Motor neuron (in vitro differentiated cells): Measurements from ENCODE around the gene RASSF8. TPM values are rescaled to one million over a fixed set of nuclear protein-coding genes. Genes with fewer than 3 reads are reported as not detected.
A peak's percentile ranks its signal among the peaks of the same experiment; 100 is the strongest.

Experiments
- ATAC-seq, 8 experiments: fragments of 200-7000 bp; cut with Tn5 transposase; replicated peaks in 6 of 8; 2 replicates each; pipeline ENCODE4 v1.8.0; 2021; ENCODE audit warnings: mild to moderate bottlenecking in 8 of 8, moderate library complexity in 8 of 8
- H3K27ac ChIP-seq, 2 donors: fragments of 250-450 bp; sonication (Bioruptor Pico); 2 replicates each; pipeline ENCODE4 v1.9.0; 2021; ENCODE audit warnings: antibody characterized with exemption in 2 of 2, mild to moderate bottlenecking in 2 of 2, moderate library complexity in 1 of 2
- H3K4me1 ChIP-seq, 2 donors: fragments of 250-450 bp; sonication (Bioruptor Pico); replicated peaks in 1 of 2; 2 replicates each; pipeline ENCODE4 v1.6.1; 2021; ENCODE audit warnings: antibody characterized with exemption in 2 of 2, mild to moderate bottlenecking in 2 of 2, moderate library complexity in 1 of 2
- H3K4me3 ChIP-seq, 5 donors: fragments of 250-450 bp; sonication (Bioruptor Pico); 2 replicates each; pipeline ENCODE4 v1.9.0; 2021; ENCODE audit warnings: antibody characterized with exemption in 5 of 5, mild to moderate bottlenecking in 5 of 5, moderate library complexity in 4 of 5
- WGBS, 10 experiments: fragments of 450-650 bp; shearing (Covaris generic); methylation state at CpG; one replicate each; pipeline ENCODE4 v1.0.0; 2022; 5-methylcytosine and 5-hydroxymethylcytosine counted together
- in situ Hi-C, 9 experiments: fragments of 400-800 bp; cut with MboI; loops; one replicate each; pipeline ENCODE4 v1.15.0; 2021; ENCODE audit warnings: low sequenced_read_pairs in 9 of 9, low pct_unique_long_range_greater_than_20kb in 2 of 9; ENCODE audit not compliant: unreplicated experiment in 9 of 9
- total RNA-seq, 8 experiments: library from RNA; unstranded; fragments of 300-600 nt; gene quantifications; 2 replicates each; pipeline versions ENCODE4 v1.2.3 to v1.2.4, GENCODE V29; 2022

RASSF8 gene
- total RNA-seq, 8 experiments from 2014 or later: 17.3 to 91.7 (median 37.2) TPM

GRCh38 chr12:26062006-26062405 is 103.5 kb downstream of the RASSF8 start:
- no peak for ATAC-seq
- no peaks in the 10 kb centered on the region for H3K4me1 ChIP-seq
- in situ Hi-C loops: no loop called here
- no peak overlapping the region for H3K27ac ChIP-seq
- no peak overlapping the region for H3K4me3 ChIP-seq
- WGBS, 10 experiments: 80 to 100% (median 96%) methylated on average over 1 to 3 of the region's 3 CpGs; no CpG with 5 or more reads in 1 of the 10 experiments

- WGBS, 10 experiments: 0 to 92% (median 60%) methylated on average over 1 to 4 of the region's 4 CpGs; no CpG with 5 or more reads in 1 of the 10 experiments
- Histone ChIP-seq H3K4me3 (no peak overlapping the region), H3K27ac (no peak overlapping the region), H3K4me1 (no peaks in the 10 kb centered on the region)
- in situ Hi-C loops: no loop called here
- ATAC-seq: peak in 2 of 8 experiments; percentile 83 to 87
Measured at GRCh38 chr12:26062566-26062965, 104.1 kb downstream of the RASSF8 start.

DNA sequence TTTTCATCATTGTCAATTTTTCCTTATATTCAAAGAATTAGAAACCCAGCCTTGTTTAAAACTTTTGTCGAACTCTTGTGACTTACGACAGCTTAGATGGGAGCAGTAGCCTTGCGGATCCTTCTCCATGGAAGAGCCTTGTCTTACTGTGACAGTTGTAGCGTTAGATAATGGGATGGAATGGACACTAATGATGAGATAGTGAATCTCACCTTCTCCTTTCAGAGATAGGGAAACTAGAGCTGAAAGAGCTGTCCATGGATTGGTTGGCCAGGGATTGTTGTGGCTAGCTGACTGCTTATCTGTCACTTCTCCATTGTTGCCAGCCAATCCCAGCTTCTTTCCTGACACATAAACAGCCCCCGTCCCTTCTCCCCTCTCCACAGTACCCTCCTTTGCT is 107.0 kb downstream of the RASSF8 start:
- no peak overlapping the region for H3K4me3 ChIP-seq
- 80 to 100% (median 98%) methylated on average over 1 to 5 of the region's 5 CpGs; no CpG with 5 or more reads in 2 of the 10 experiments for WGBS, 10 experiments

GRCh38 chr12:26068503-26068902 is 110.0 kb downstream of the RASSF8 start:
- in situ Hi-C loops: no loop called here
- Histone ChIP-seq H3K4me3 (no peak overlapping the region), H3K27ac (no peak overlapping the region), H3K4me1 (no peaks in the 10 kb centered on the region)
- 79 to 100% (median 88%) methylated on average over 1 to 4 of the region's 4 CpGs; no CpG with 5 or more reads in 3 of the 10 experiments for WGBS, 10 experiments
- no peak for ATAC-seq

More for the DNA sequence above, 107.0 kb downstream of the RASSF8 start:
- H3K27ac ChIP-seq: no peak overlapping the region
- in situ Hi-C loops: no loop called here
- H3K4me1 ChIP-seq: no peaks in the 10 kb centered on the region
- no peak for ATAC-seq

GRCh38 chr12:26069796-26070195 is 111.3 kb downstream of the RASSF8 start:
- peak in 3 of 8 experiments; percentile 64 to 79 (median 67) for ATAC-seq
- in situ Hi-C loops: no loop called here
- Histone ChIP-seq H3K27ac (no peak overlapping the region), H3K4me1 (no peaks in the 10 kb centered on the region), H3K4me3 (no peak overlapping the region)

- in situ Hi-C loops: loop anchor here in 1 of 9 experiments (25.0 kb wide), 1 partner anchor 559 kb away; no protein-coding TSS in a partner anchor
- 47 to 100% (median 83%) methylated on average over 1 to 2 of the region's 2 CpGs for WGBS, 10 experiments
Measured at GRCh38 chr12:26077915-26078702, 119.6 kb downstream of the RASSF8 start.

DNA sequence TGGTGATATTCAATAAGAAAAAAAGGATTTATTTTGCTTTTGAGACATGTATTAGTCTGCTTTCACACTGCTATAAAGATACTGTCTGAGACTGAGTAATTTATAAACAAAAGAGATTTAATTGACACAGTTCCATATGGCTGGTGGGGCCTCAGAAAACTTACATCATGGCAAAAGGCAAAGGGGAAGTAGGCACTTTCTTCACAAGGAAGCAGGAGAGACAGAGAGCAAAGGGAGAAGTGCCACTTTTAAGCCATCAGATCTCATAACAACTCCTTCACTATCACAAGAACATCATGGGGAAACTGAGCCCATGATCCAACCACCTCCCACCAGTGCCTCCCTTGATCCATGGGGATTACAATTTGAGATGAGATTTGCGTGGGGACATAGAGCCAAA is 122.4 kb downstream of the RASSF8 start:
- WGBS, 10 experiments: 57 to 100% (median 100%) methylated on average over 1 of the region's 1 CpG; no CpG with 5 or more reads in 5 of the 10 experiments
- in situ Hi-C loops: loop anchor here in 1 of 9 experiments (25.0 kb wide), 1 partner anchor 556 kb away; no protein-coding TSS in a partner anchor

More at GRCh38 chr12:26077915-26078702, 119.6 kb downstream of the RASSF8 start:
- Histone ChIP-seq H3K4me1 (no peaks in the 10 kb centered on the region), H3K4me3 (no peak overlapping the region), H3K27ac (no peak overlapping the region)
- ATAC-seq: no peak

DNA sequence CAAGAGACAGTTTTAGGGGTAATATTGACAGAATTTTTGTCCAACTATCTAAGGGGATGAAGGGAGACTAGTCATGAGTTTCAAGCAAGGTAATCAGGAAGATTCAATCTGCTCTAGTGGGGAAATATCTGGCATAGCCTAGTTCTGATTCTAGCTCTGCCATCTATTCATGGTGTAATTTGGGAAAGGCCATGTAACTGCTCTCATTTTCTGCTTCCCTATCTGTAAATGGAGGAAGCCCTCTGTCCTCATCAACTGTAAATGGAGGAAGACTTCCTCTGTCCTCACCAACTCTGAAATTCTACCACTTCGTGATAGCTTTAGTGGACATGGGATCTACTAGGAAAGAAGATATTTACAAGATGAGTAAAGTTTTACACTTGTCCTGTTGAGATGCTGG is 128.5 kb downstream of the RASSF8 start:
- WGBS, 10 experiments: 50 to 100% (median 100%) methylated on average over 1 of the region's 1 CpG; no CpG with 5 or more reads in 3 of the 10 experiments
- in situ Hi-C loops: loop anchor here in 1 of 9 experiments (25.0 kb wide), 1 partner anchor 550 kb away; no protein-coding TSS in a partner anchor
- no peak overlapping the region for H3K27ac ChIP-seq
- no peaks in the 10 kb centered on the region for H3K4me1 ChIP-seq
- H3K4me3 ChIP-seq: no peak overlapping the region
- ATAC-seq: no peak

More for the DNA sequence above, 122.4 kb downstream of the RASSF8 start:
- no peaks in the 10 kb centered on the region for H3K4me1 ChIP-seq
- no peak for ATAC-seq
- no peak overlapping the region for H3K4me3 ChIP-seq
- H3K27ac ChIP-seq: no peak overlapping the region

DNA sequence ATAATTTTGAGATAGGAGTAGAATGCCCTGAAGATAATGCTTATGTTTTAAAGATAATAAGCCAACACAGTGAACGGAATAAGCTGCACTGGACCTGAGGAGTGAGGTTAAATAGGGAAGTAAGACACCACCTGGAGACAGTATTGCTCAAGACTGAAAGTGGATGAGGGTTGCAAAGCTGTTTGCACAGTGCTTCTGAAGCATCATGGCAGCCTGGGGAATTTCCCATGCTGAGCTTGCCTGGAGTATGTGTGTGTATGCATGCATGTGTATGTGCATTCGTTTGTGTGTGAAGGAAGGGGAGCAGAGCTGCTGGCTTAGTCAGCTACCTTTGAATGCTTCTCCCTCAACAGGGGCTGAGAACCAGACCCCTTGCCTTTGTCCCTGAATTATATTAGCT is 130.5 kb downstream of the RASSF8 start:
- 0 to 69% (median 50%) methylated on average over 1 to 2 of the region's 2 CpGs; no CpG with 5 or more reads in 2 of the 10 experiments for WGBS, 10 experiments
- in situ Hi-C loops: loop anchor here in 1 of 9 experiments (25.0 kb wide), 1 partner anchor 548 kb away; no protein-coding TSS in a partner anchor
- Histone ChIP-seq H3K4me1 (no peaks in the 10 kb centered on the region), H3K27ac (no peak overlapping the region), H3K4me3 (no peak overlapping the region)
- peak in 3 of 8 experiments; percentile 98 to 100 (median 99) for ATAC-seq

DNA sequence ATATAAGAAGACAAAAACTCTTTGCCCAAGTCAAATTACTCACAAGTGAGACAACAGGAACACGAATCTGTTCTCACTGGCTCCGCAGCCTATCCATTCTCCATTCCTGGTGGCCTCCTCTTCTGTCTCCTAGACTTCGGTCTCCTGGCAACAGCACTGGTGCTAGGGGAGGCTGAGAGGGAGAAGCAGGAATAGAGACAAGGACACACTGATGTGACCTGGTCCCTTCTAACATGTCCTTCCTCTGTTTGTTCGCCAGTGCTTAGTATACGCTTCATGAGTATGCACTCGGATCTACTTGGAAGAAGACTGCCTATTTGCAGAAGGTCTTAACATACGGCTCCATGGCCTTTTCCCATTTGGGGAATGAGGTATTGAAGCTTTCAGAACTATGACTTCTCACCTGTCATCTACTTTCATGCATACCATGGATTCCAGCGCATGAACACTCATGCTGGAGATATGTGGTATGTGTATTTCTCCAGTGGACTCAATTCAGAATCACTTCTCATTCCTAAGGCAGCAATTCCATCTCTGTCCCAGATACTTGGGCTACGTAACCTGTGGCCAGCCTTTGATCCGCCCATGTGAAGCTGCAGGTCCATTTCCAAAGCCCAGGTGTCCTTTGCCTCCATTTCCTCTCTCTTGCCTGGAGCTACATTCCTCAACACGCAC is 132.5 kb downstream of the RASSF8 start:
- in situ Hi-C loops: loop anchor here in 1 of 9 experiments (25.0 kb wide), 1 partner anchor 546 kb away; no protein-coding TSS in a partner anchor
- no peaks in the 10 kb centered on the region for H3K4me1 ChIP-seq
- no peak overlapping the region for H3K4me3 ChIP-seq
- WGBS, 10 experiments: 0 to 100% (median 65%) methylated on average over 1 to 10 of the region's 11 CpGs; no CpG with 5 or more reads in 1 of the 10 experiments
- no peak overlapping the region for H3K27ac ChIP-seq
- peak in 1 of 8 experiments; percentile 71 for ATAC-seq

GRCh38 chr12:26091822-26092221 is 133.3 kb downstream of the RASSF8 start:
- in situ Hi-C loops: loop anchor here in 1 of 9 experiments (25.0 kb wide), 1 partner anchor 545 kb away; no protein-coding TSS in a partner anchor
- ATAC-seq: peak in 3 of 8 experiments; percentile 49 to 65 (median 50)
- Histone ChIP-seq H3K27ac (no peak overlapping the region), H3K4me3 (no peak overlapping the region), H3K4me1 (no peaks in the 10 kb centered on the region)
- 33 to 100% (median 86%) methylated on average over 1 to 6 of the region's 6 CpGs; no CpG with 5 or more reads in 1 of the 10 experiments for WGBS, 10 experiments

DNA sequence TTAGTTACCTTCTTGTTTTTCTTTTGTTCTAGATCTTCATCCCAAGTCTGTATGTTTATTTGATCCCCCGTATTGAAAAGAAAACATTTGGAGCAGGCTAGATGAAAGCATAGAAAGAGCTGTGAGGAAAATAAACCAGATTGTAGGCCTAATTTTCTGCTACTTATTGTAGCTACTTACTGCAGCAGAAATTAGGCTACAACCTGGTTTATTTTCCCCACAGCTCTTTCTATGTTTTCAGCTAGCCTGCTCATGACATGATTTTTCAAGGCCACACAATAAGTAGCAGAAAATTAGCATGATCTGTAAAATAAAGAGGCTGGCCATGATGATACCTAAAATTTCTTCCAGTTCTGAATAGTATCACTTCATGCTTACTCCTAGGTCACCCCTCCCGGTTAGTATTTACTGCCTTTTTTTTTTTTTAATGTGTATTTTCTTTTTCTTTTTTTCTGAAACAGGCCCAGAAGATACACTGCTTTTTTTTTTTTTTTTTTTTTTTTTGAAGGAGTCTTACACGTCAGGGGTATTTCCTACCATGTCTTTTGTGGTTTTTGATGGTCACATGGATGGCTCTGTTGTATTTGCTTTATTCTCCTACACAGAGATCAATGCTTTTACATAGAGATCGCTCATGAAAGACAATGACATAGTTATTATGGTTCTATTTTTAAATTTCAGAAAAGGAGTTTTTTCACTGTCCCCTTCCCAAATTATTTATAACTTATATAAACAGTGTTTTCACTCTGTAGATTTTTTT is 134.0 kb downstream of the RASSF8 start:
- Histone ChIP-seq H3K4me3 (no peak overlapping the region), H3K4me1 (no peaks in the 10 kb centered on the region), H3K27ac (no peak overlapping the region)
- WGBS, 10 experiments: 55 to 100% (median 84%) methylated on average over 2 to 4 of the region's 4 CpGs
- ATAC-seq: no peak
- in situ Hi-C loops: loop anchor here in 1 of 9 experiments (25.0 kb wide), 1 partner anchor 545 kb away; no protein-coding TSS in a partner anchor
